ENCODE data around the gene CFAP61. TPM values are rescaled to one million over a fixed set of nuclear protein-coding genes. Genes with fewer than 3 reads are reported as not detected.

CFAP61 gene
- total RNA-seq, 1 donor from 2014 or later, result not detected

DNA sequence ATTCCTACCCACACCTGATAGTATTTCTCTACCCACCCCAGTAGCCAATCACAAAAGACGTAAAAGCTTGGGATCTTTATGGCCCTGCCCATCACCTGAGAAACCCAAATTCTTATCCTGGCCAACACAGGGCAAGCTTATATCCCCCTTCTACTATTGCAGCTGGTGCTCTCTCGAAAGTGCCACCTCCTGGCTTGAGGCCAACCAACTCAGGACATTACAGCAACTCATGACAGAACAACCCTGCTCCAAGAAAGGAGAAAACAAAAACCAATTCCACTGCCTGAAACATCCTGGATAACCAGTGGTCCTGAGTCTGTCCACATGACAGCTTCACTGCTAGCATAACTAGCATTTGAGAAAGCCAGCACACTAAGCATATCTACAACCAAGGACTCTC, 97.9 kb downstream of the CFAP61 start:
- no peaks in the 10 kb centered on the region for H3K36me3 ChIP-seq
- intact Hi-C loops (cut with DNase I), result no loop called here
- no peak overlapping the region for H3K4me3 ChIP-seq
- TF ChIP-seq, protein P1, sequence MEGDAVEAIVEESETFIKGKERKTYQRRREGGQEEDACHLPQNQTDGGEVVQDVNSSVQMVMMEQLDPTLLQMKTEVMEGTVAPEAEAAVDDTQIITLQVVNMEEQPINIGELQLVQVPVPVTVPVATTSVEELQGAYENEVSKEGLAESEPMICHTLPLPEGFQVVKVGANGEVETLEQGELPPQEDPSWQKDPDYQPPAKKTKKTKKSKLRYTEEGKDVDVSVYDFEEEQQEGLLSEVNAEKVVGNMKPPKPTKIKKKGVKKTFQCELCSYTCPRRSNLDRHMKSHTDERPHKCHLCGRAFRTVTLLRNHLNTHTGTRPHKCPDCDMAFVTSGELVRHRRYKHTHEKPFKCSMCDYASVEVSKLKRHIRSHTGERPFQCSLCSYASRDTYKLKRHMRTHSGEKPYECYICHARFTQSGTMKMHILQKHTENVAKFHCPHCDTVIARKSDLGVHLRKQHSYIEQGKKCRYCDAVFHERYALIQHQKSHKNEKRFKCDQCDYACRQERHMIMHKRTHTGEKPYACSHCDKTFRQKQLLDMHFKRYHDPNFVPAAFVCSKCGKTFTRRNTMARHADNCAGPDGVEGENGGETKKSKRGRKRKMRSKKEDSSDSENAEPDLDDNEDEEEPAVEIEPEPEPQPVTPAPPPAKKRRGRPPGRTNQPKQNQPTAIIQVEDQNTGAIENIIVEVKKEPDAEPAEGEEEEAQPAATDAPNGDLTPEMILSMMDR (IDR thresholded peaks at IDR 0.05), result no peak
- H3K4me1 ChIP-seq, result no peaks in the 10 kb centered on the region
- no peaks in the 10 kb centered on the region for H3K27me3 ChIP-seq
- H3K27ac ChIP-seq, result no peak overlapping the region
- ATAC-seq, result no peak
- no peak for DNase-seq
- no peaks in the 10 kb centered on the region for H3K9me3 ChIP-seq

DNA sequence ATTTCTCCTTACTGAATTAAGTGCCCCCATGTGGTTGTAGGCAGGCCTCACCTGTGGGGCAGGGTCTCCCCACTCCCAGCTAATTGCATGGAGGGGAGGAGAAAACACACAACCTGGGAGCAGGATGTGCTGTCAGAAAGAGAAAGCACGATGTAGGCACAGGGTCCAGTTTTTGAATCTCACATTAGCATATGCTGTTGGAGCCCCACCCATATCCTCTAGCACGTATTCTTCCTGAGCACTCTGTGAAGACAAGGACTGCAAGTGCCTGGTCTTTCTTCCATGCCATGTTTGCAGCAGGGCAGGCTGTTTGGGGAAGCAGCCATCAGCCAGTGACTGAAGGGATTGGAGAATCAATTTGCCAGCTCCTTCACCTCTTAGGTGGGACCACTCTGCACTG, 108.2 kb downstream of the CFAP61 start:
- Histone ChIP-seq H3K4me1 (no peaks in the 10 kb centered on the region), H3K9me3 (no peaks in the 10 kb centered on the region), H3K27me3 (no peaks in the 10 kb centered on the region), H3K27ac (no peak overlapping the region), H3K4me3 (no peak overlapping the region), H3K36me3 (no peaks in the 10 kb centered on the region)
- DNase-seq (no peak), ATAC-seq (no peak)
- intact Hi-C loops (cut with DNase I), result no loop called here
- TF ChIP-seq, protein P1 (IDR thresholded peaks at IDR 0.05), result no peak

DNA sequence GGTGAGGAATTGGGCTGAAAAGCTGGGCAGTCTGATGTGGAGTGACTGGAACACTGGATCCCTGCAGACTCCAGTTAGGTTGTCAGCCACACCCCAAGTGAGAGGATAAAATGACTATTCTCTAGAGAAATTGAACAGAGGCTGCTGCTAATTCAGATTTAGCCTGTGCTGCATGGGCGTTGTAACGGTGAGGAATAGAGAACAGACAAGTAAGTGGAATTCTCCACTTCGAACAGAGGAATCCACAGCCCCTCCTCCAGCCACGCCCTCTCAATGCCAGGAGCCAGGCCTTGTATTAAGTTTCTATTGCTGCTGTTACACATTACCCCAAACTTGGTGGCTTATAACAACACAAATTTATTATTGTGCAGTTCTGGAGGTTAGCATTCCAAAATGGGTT, 109.3 kb downstream of the CFAP61 start:
- H3K27ac ChIP-seq, result no peak overlapping the region
- H3K9me3 ChIP-seq, result no peaks in the 10 kb centered on the region
- no peaks in the 10 kb centered on the region for H3K4me1 ChIP-seq
- H3K36me3 ChIP-seq, result no peaks in the 10 kb centered on the region
- no peak overlapping the region for H3K4me3 ChIP-seq
- DNase-seq (no peak), ATAC-seq (no peak)
- no peaks in the 10 kb centered on the region for H3K27me3 ChIP-seq
- intact Hi-C loops (cut with DNase I), result no loop called here
- TF ChIP-seq, protein P1 (IDR thresholded peaks at IDR 0.05), result no peak

DNA sequence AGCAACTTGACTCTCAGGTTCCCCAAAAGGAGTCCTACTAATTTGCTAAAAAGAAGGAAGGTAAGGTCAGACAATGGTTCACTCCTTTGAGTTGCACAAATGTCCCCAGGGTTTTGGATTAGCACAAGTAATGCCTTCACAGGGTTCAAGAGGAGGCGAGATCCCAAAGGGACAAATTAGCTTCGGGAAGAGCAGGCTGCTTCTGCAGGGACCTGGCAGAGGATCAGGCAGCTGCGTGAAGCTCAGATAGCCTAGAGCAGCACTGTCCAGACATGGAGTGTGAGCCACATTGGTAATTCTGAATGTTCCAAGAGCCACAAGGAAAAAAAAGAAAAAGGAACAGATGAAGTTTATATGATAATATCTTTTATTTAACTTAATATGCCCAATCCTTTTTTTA, 115.4 kb downstream of the CFAP61 start:
- DNase-seq (no peak), ATAC-seq (no peak)
- H3K9me3 ChIP-seq, result no peaks in the 10 kb centered on the region
- intact Hi-C loops (cut with DNase I), result no loop called here
- TF ChIP-seq, protein P1 (IDR thresholded peaks at IDR 0.05), result no peak
- no peaks in the 10 kb centered on the region for H3K36me3 ChIP-seq
- no peaks in the 10 kb centered on the region for H3K4me1 ChIP-seq
- H3K4me3 ChIP-seq, result no peak overlapping the region
- no peak overlapping the region for H3K27ac ChIP-seq
- H3K27me3 ChIP-seq, result no peaks in the 10 kb centered on the region

DNA sequence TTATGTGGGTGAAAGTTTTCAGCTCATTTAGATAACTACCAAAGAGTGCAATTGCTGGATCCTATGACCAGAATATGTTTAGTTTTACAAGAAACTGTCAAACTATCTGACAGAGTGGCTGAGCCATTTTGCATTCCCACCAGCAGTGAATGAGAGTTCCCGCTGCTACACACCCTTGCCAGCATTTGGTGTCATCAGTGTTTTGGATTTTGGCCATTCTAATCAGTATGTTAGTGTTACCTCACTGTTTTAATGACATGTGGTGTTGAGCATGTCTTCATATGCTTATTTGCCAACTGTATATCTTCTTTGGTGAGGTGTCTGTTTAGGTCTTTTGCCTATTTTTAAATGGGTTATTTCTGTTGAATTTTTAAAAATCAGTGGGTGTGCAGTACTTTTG, 120.9 kb downstream of the CFAP61 start:
- Histone ChIP-seq H3K27ac (no peak overlapping the region), H3K36me3 (no peaks in the 10 kb centered on the region), H3K27me3 (no peaks in the 10 kb centered on the region), H3K4me3 (no peak overlapping the region), H3K4me1 (no peaks in the 10 kb centered on the region), H3K9me3 (no peaks in the 10 kb centered on the region)
- ATAC-seq (no peak), DNase-seq (no peak)
- intact Hi-C loops (cut with DNase I), result no loop called here
- TF ChIP-seq, protein P1 (IDR thresholded peaks at IDR 0.05), result no peak

All from upper lobe of right lung (tissue), 1 donor.